MG63 (cell line): ENCODE data around the gene PROC. TPM values are rescaled to one million over a fixed set of nuclear protein-coding genes. Genes with fewer than 3 reads are reported as not detected.

Experiments used
- DNase-seq: peaks from one replicate; pipeline ENCODE4 v3.0.0-alpha.2; 2020
- H3K27me3 ChIP-seq: fragments of 250-450 bp; sonication (Bioruptor Pico); 2 replicates; pipeline ENCODE4 v1.5.1; 2020; ENCODE audit warnings: mild to moderate bottlenecking, moderate library complexity
- H3K36me3 ChIP-seq: fragments of 250-450 bp; sonication (Bioruptor Pico); 2 replicates; pipeline ENCODE4 v1.5.1; 2020; ENCODE audit warnings: mild to moderate bottlenecking, moderate library complexity
- H3K4me3 ChIP-seq: fragments of 250-450 bp; sonication (Bioruptor Pico); 2 replicates; pipeline ENCODE4 v1.5.1; 2020; ENCODE audit warnings: mild to moderate bottlenecking, moderate library complexity
- H3K9me3 ChIP-seq: fragments of 250-450 bp; sonication (Bioruptor Pico); 2 replicates; pipeline ENCODE4 v1.5.1; 2020; ENCODE audit warnings: mild to moderate bottlenecking, moderate library complexity
- total RNA-seq: library from RNA; depleted of rRNA; stranded (reverse); fragments of >200 nt; shearing (Covaris generic); gene quantifications from 2 replicates; pipeline ENCODE4 v1.2.3, GENCODE V29; 2014; ENCODE audit warnings: low replicate concordance

Gene PROC
- total RNA-seq, 1 experiment from 2014 or later: not detected

DNA sequence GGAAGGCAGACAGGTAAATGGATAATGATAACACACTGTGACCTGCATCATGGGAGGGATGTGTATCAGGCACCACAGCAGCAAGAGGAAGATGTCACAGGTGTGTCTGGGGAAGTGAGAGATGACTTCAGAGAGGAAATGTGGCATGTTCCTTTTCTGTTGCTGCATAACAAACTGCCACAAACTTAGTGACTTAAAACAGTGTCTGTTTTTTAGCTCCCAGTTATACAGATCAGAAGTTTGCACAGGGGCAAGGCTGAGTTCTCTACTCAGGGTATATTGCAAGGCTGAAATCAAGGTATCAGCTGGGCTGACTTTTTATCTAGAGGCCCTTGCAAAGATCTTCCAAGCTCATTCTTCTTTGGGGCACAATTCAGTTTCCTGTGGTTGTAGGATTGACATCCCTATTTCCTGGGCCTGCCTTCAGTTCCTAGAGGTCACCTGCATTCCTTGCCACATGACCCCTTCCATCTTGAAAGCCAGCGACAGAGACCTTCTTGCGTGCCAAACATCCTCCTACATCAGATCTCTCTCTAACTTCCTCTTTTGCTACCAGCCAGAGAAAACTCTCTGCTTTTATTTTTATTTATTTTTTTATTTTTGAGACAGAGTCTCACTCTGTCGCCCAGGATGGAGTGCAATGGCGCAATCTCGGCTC lies 28.3 kb upstream of the PROC start:
- DNase-seq: no peak
- no peaks in the 10 kb centered on the region for H3K27me3 ChIP-seq
- no peak overlapping the region for H3K4me3 ChIP-seq
- peaks cover 2% of the 10 kb centered on the region; the same call in 1 of the 2 replicates for H3K9me3 ChIP-seq
- H3K36me3 ChIP-seq: no peaks in the 10 kb centered on the region; the same call in 1 of the 2 replicates

DNA sequence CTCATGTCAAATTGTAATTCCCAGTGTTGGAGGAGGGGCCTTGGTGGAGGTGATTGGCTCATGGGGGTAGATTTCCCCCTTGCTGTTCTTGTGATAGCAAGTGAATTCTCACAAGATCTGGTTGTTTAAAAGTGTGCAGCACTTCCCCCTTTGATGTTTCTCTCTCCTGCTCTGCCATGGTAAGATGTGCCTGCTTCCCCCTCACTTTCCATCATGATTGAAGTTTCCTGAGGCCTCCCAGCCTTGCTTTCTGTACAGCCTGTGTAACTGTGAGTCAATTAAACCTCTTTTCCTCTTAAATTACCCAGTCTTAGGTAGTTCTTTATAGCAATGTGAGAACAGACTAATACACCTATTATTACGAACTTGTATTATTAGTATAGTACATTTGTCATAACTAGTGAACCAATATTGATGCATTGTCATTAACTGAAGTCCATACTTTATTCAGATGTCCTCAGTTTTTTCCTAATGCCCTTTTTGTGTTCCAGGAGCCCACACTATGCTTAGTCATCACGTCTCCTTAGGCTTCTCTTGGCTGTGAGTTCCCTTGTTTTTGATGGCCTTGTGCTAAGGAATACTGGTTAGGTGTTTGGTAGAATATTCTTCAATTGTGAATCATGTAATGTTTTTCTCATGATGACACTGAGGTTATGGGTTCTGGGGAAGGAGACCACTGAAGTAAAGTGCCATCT lies 25.9 kb upstream of the PROC start:
- no peak for DNase-seq
- Histone ChIP-seq H3K27me3 (no peaks in the 10 kb centered on the region), H3K9me3 (peaks cover 2% of the 10 kb centered on the region; the same call in 1 of the 2 replicates), H3K36me3 (no peaks in the 10 kb centered on the region), H3K4me3 (no peak overlapping the region)

GRCh38 chr2:127392828-127393578 lies 25.2 kb upstream of the PROC start:
- Histone ChIP-seq H3K36me3 (no peaks in the 10 kb centered on the region), H3K27me3 (no peaks in the 10 kb centered on the region), H3K4me3 (no peak overlapping the region), H3K9me3 (peaks cover 2% of the 10 kb centered on the region; the same call in 1 of the 2 replicates)
- DNase-seq: no peak

GRCh38 chr2:127394492-127394891 lies 23.7 kb upstream of the PROC start:
- no peak overlapping the region for H3K4me3 ChIP-seq
- no peaks in the 10 kb centered on the region for H3K36me3 ChIP-seq
- peaks cover 2% of the 10 kb centered on the region; the same call in 1 of the 2 replicates for H3K9me3 ChIP-seq
- DNase-seq: no peak
- H3K27me3 ChIP-seq: no peaks in the 10 kb centered on the region

DNA sequence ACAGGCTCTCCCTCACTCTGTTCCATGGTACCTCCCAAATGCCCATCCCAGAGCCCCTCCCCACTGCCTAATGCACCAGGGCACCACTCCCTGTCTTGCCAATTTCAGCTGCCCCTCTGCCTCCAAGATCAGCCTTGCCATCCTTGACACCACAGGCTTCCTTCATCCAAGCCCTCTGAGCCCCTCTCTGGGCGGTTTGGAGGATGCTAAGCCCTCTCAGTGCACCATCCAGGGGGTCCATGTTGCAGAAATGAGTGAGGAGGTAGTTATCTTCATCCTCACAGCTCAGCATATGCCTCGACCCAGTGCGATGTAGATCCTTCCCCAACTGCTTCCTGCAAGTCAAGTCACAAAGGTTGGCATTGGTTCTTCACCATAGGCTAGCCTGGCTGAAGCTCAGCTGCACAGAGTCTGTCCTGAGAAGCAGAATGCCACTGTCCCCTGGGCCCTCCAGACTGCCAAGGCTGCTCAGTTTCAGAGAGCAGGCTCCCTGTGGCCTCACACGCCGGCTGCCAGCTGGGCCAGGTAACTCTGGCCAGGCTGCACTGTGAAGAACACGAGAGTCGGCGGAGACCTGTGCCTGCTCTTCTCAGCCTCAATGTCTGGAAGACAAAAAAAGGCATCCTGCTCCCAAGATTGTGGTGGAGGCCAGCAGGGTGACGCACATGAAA lies 20.5 kb upstream of the PROC start:
- H3K27me3 ChIP-seq: no peaks in the 10 kb centered on the region
- no peaks in the 10 kb centered on the region for H3K36me3 ChIP-seq
- DNase-seq: no peak
- H3K9me3 ChIP-seq: peaks cover 2% of the 10 kb centered on the region; the same call in 1 of the 2 replicates
- no peak overlapping the region for H3K4me3 ChIP-seq

- no peaks in the 10 kb centered on the region for H3K36me3 ChIP-seq
- H3K27me3 ChIP-seq: no peaks in the 10 kb centered on the region
- H3K9me3 ChIP-seq: no peaks in the 10 kb centered on the region; the same call in 1 of the 2 replicates
- DNase-seq: peak; percentile 87
- H3K4me3 ChIP-seq: no peak overlapping the region
Observed at GRCh38 chr2:127398239-127398590, 20.0 kb upstream of the PROC start.

DNA sequence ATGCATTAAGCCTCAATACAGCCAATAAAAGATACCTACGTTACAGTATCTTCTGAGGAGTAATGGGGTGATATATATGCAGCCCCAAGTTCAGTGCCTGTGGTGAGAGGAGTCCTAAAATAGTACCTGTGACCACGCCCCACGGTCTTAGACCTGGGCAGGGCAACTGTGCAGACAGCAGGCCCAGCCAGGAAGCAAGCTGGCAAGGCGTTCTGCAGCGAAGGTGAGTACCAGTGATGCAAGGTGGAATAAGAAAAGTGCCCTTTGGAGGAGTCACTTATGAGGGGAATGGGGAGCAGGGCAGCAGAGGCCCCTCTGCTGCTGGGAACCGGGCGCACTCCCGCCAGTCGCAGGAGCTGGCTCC lies 17.7 kb upstream of the PROC start:
- no peaks in the 10 kb centered on the region for H3K36me3 ChIP-seq
- no peaks in the 10 kb centered on the region for H3K27me3 ChIP-seq
- H3K4me3 ChIP-seq: no peak overlapping the region
- no peak for DNase-seq
- no peaks in the 10 kb centered on the region for H3K9me3 ChIP-seq

- no peaks in the 10 kb centered on the region for H3K36me3 ChIP-seq
- peak; percentile 77 for DNase-seq
- no peaks in the 10 kb centered on the region for H3K27me3 ChIP-seq
- no peak overlapping the region for H3K4me3 ChIP-seq
- no peaks in the 10 kb centered on the region for H3K9me3 ChIP-seq
Observed at GRCh38 chr2:127400897-127401756, 17.1 kb upstream of the PROC start.

GRCh38 chr2:127401757-127402695 lies 16.2 kb upstream of the PROC start:
- H3K27me3 ChIP-seq: no peaks in the 10 kb centered on the region
- no peak overlapping the region for H3K4me3 ChIP-seq
- H3K9me3 ChIP-seq: no peaks in the 10 kb centered on the region
- DNase-seq: no peak
- H3K36me3 ChIP-seq: no peaks in the 10 kb centered on the region

- H3K36me3 ChIP-seq: no peaks in the 10 kb centered on the region
- H3K27me3 ChIP-seq: no peaks in the 10 kb centered on the region
- no peaks in the 10 kb centered on the region for H3K9me3 ChIP-seq
- H3K4me3 ChIP-seq: no peak overlapping the region
- DNase-seq: no peak
Observed at GRCh38 chr2:127403460-127403859, 14.8 kb upstream of the PROC start.

- Histone ChIP-seq H3K4me3 (no peak overlapping the region), H3K27me3 (no peaks in the 10 kb centered on the region), H3K36me3 (no peaks in the 10 kb centered on the region), H3K9me3 (no peaks in the 10 kb centered on the region)
- DNase-seq: no peak
Observed at GRCh38 chr2:127404466-127405254, 13.6 kb upstream of the PROC start.

DNA sequence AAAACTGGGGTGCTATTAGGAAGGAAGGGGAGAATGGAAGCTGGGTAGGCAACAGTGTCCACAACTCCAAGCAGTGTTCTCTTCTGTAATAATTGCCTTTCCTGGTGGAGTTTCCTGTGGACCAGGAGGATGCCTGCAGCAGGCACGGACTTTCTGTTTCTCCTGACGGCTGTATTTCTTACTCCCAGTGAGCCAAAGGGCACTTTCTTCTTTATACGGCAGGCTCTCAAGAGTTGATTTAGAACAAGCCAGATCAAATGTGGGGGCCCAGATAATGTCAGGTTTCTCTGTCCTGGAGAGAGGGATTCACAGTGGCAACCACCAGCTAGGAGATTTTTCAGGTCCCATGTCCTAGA lies 13.0 kb upstream of the PROC start:
- Histone ChIP-seq H3K9me3 (no peaks in the 10 kb centered on the region), H3K4me3 (no peak overlapping the region), H3K27me3 (no peaks in the 10 kb centered on the region), H3K36me3 (no peaks in the 10 kb centered on the region)
- no peak for DNase-seq

- no peak overlapping the region for H3K4me3 ChIP-seq
- no peaks in the 10 kb centered on the region for H3K36me3 ChIP-seq
- H3K9me3 ChIP-seq: no peaks in the 10 kb centered on the region
- H3K27me3 ChIP-seq: no peaks in the 10 kb centered on the region
- DNase-seq: peak; percentile 29
Observed at GRCh38 chr2:127406454-127406853, 11.8 kb upstream of the PROC start.

GRCh38 chr2:127407091-127407490 lies 11.1 kb upstream of the PROC start:
- no peaks in the 10 kb centered on the region for H3K27me3 ChIP-seq
- no peaks in the 10 kb centered on the region for H3K36me3 ChIP-seq
- H3K9me3 ChIP-seq: no peaks in the 10 kb centered on the region
- no peak overlapping the region for H3K4me3 ChIP-seq
- no peak for DNase-seq

DNA sequence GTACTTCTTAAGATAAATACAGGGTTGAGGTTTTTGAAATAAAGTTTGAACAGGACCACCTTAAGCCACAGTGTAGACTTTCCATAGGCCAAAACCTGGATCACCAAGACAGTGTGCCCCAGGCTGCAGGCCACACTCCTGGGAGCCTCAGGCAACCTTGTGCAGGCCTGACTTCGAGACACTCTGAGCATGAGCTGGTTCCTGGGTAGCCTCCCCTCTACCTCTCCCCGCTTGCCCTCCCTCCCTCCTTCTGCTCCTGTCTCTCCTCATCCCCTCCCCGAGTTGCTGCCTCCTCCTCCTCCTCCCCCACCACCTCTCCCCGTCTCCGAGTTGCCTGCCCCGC lies 10.6 kb upstream of the PROC start:
- H3K36me3 ChIP-seq: no peaks in the 10 kb centered on the region
- H3K27me3 ChIP-seq: no peaks in the 10 kb centered on the region
- no peaks in the 10 kb centered on the region for H3K9me3 ChIP-seq
- H3K4me3 ChIP-seq: no peak overlapping the region
- DNase-seq: no peak
